SK-N-SH (cell line): ENCODE results near the gene PHC2.

ENCODE experiments used
- CHD2 ChIP-seq: fragments of 150-350 bp; IDR thresholded peaks from 2 replicates; pipeline ENCODE4 v1.6.1; 2018; ENCODE audit warnings: low read length; ENCODE audit not compliant: partially characterized antibody
- EP300 ChIP-seq, 2 experiments: IDR thresholded peaks; 2 replicates each; pipeline versions ENCODE4 v1.4.0 to v1.6.1; 2012; ENCODE audit warnings: borderline replicate concordance in 1 of 2, low read depth in 1 of 2, low read length in 1 of 2
- EZH2phosphoT487 ChIP-seq: fragments of 200-600 bp; sonication (generic); IDR thresholded peaks from 2 replicates; pipeline ENCODE4 v1.6.1; 2017; ENCODE audit warnings: low read depth, mixed run types, mild to moderate bottlenecking, antibody characterized with exemption, moderate library complexity, borderline replicate concordance
- FOXM1 ChIP-seq: IDR thresholded peaks from 2 replicates; pipeline ENCODE4 v1.4.0; 2012; ENCODE audit warnings: low read depth, mild to moderate bottlenecking
- IRF3 ChIP-seq: fragments of 150-350 bp; IDR thresholded peaks from 2 replicates; pipeline ENCODE4 v1.6.1; 2016; ENCODE audit warnings: mild to moderate bottlenecking, low read depth, low read length
- MXI1 ChIP-seq: IDR thresholded peaks from 2 replicates; pipeline ENCODE4 v1.6.1; 2012; ENCODE audit warnings: mild to moderate bottlenecking, low read depth, low read length, improper control_type of control experiment
- NRF1 ChIP-seq: IDR thresholded peaks from 2 replicates; pipeline ENCODE4 v1.6.1; 2012; ENCODE audit warnings: low read depth, mild to moderate bottlenecking, low read length
- POLR2AphosphoS5 ChIP-seq: IDR thresholded peaks from 2 replicates; pipeline ENCODE4 v1.6.1; 2012; ENCODE audit warnings: low read depth, low read length
- RAD21 ChIP-seq: IDR thresholded peaks from 2 replicates; pipeline ENCODE4 v1.6.1; 2012; ENCODE audit warnings: mild to moderate bottlenecking, low read length
- RFX5 ChIP-seq: IDR thresholded peaks from 2 replicates; pipeline ENCODE4 v1.6.1; 2012; ENCODE audit warnings: mild to moderate bottlenecking, improper control_type of control experiment, low read length
- RXRA ChIP-seq: IDR thresholded peaks from 2 replicates; pipeline ENCODE4 v1.4.0; 2012; ENCODE audit warnings: low read depth, mild to moderate bottlenecking, borderline replicate concordance
- TF ChIP-seq, protein P1 (sequence below): fragments of 200-600 bp; sonication (generic); IDR thresholded peaks from 2 replicates; pipeline ENCODE4 v1.6.1; 2017; ENCODE audit warnings: antibody characterized with exemption, mild to moderate bottlenecking, moderate library complexity
- TF ChIP-seq, protein P2 (sequence below): IDR thresholded peaks from 2 replicates; pipeline ENCODE4 v1.6.1; 2012; ENCODE audit warnings: mild to moderate bottlenecking, low read depth, low read length, moderate library complexity

- TF ChIP-seq EP300 (IDR thresholded peaks at IDR 0.05; ENCODE audit: borderline replicate concordance in 1 of 2, low read depth in 1 of 2, low read length in 1 of 2): no peak
- no peak for TF ChIP-seq POLR2AphosphoS5
- no peak for TF ChIP-seq RFX5
- TF ChIP-seq CHD2: no peak
- TF ChIP-seq, protein P1, sequence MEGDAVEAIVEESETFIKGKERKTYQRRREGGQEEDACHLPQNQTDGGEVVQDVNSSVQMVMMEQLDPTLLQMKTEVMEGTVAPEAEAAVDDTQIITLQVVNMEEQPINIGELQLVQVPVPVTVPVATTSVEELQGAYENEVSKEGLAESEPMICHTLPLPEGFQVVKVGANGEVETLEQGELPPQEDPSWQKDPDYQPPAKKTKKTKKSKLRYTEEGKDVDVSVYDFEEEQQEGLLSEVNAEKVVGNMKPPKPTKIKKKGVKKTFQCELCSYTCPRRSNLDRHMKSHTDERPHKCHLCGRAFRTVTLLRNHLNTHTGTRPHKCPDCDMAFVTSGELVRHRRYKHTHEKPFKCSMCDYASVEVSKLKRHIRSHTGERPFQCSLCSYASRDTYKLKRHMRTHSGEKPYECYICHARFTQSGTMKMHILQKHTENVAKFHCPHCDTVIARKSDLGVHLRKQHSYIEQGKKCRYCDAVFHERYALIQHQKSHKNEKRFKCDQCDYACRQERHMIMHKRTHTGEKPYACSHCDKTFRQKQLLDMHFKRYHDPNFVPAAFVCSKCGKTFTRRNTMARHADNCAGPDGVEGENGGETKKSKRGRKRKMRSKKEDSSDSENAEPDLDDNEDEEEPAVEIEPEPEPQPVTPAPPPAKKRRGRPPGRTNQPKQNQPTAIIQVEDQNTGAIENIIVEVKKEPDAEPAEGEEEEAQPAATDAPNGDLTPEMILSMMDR: no peak
- no peak for TF ChIP-seq IRF3
- no peak for TF ChIP-seq EZH2phosphoT487
- TF ChIP-seq, protein P2, sequence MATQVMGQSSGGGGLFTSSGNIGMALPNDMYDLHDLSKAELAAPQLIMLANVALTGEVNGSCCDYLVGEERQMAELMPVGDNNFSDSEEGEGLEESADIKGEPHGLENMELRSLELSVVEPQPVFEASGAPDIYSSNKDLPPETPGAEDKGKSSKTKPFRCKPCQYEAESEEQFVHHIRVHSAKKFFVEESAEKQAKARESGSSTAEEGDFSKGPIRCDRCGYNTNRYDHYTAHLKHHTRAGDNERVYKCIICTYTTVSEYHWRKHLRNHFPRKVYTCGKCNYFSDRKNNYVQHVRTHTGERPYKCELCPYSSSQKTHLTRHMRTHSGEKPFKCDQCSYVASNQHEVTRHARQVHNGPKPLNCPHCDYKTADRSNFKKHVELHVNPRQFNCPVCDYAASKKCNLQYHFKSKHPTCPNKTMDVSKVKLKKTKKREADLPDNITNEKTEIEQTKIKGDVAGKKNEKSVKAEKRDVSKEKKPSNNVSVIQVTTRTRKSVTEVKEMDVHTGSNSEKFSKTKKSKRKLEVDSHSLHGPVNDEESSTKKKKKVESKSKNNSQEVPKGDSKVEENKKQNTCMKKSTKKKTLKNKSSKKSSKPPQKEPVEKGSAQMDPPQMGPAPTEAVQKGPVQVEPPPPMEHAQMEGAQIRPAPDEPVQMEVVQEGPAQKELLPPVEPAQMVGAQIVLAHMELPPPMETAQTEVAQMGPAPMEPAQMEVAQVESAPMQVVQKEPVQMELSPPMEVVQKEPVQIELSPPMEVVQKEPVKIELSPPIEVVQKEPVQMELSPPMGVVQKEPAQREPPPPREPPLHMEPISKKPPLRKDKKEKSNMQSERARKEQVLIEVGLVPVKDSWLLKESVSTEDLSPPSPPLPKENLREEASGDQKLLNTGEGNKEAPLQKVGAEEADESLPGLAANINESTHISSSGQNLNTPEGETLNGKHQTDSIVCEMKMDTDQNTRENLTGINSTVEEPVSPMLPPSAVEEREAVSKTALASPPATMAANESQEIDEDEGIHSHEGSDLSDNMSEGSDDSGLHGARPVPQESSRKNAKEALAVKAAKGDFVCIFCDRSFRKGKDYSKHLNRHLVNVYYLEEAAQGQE: no peak
- no peak for TF ChIP-seq NRF1
- TF ChIP-seq FOXM1: no peak
- no peak for TF ChIP-seq MXI1
- no peak for TF ChIP-seq RXRA
- no peak for TF ChIP-seq RAD21
Observed at GRCh38 chr1:33446590-33446989, 15.7 kb upstream of the PHC2 start.
